H1 (cell line): Measurements from ENCODE around the gene SLC22A14. TPM values are rescaled to one million over a fixed set of nuclear protein-coding genes. Genes with fewer than 3 reads are reported as not detected.
A peak's percentile ranks its signal among the peaks of the same experiment; 100 is the strongest.

ENCODE experiments used
- CTCF ChIA-PET: fragments of 300-600 bp; sonication (Branson Sonifier 250); formaldehyde crosslinking; loops from one replicate; lab custom pipeline; 2021; ENCODE audit not compliant: partially characterized antibody; lab: Charles Lee
- POLR2A ChIA-PET: fragments of 300-600 bp; sonication (Branson Sonifier 250); formaldehyde crosslinking; loops from one replicate; lab custom pipeline; 2021; ENCODE audit warnings: inconsistent platforms; ENCODE audit not compliant: partially characterized antibody; lab: Charles Lee
- DNase-seq, 2 experiments: peaks; one replicate each; pipeline versions ENCODE4 v3.0.0 to v3.0.0-alpha.2; 2010 to 2022; ENCODE audit warnings: low spot score in 2 of 2, low read depth in 1 of 2, mixed read lengths in 1 of 2
- FAIRE-seq: peaks from 2 replicates; lab custom pipeline; 2011; peaks lifted over from hg19 to GRCh38; lab: Jason Lieb, UNC
- H2AFZ ChIP-seq: 2 replicates; pipeline ENCODE4 v1.8.1; 2012; ENCODE audit warnings: low read length, inconsistent platforms
- H2AK5ac ChIP-seq: 2 replicates; pipeline ENCODE4 v1.6.1; 2013; ENCODE audit warnings: low read depth, low read length
- H2BK120ac ChIP-seq: replicated peaks from 2 replicates; pipeline ENCODE3; 2013; ENCODE audit warnings: low read depth, low read length, inconsistent platforms
- H2BK12ac ChIP-seq: 2 replicates; pipeline ENCODE4 v1.6.1; 2013; ENCODE audit warnings: low read depth, low read length
- H2BK15ac ChIP-seq: 2 replicates; pipeline ENCODE4 v1.6.1; 2013; ENCODE audit warnings: low read length
- H2BK20ac ChIP-seq: 2 replicates; pipeline ENCODE4 v1.6.1; 2013; ENCODE audit warnings: low read length
- H2BK5ac ChIP-seq: 2 replicates; pipeline ENCODE4 v1.6.1; 2013; ENCODE audit warnings: low read depth, low read length
- H3K14ac ChIP-seq: 2 replicates; pipeline ENCODE4 v1.6.1; 2013; ENCODE audit warnings: inconsistent platforms; ENCODE audit not compliant: insufficient read length
- H3K18ac ChIP-seq: 2 replicates; pipeline ENCODE4 v1.6.1; 2013; ENCODE audit warnings: low read length; ENCODE audit errors: extremely low read depth
- H3K23ac ChIP-seq: 2 replicates; pipeline ENCODE4 v1.6.1; 2013; ENCODE audit warnings: inconsistent platforms; ENCODE audit not compliant: insufficient read length
- H3K23me2 ChIP-seq: 2 replicates; pipeline ENCODE4 v1.6.1; 2013; ENCODE audit warnings: low read depth, low read length
- H3K27ac ChIP-seq: 2 replicates; pipeline ENCODE4 v1.6.1; 2011; ENCODE audit warnings: low read depth, low read length, inconsistent platforms
- H3K27me3 ChIP-seq, 4 experiments: replicated peaks in 1 of 4; 1 replicate in 1 of 4; 2 replicates in 3 of 4; pipeline versions ENCODE4 v1.6.1 to v1.8.1; 2011 to 2013; ENCODE audit warnings: low read length in 3 of 4, mild to moderate bottlenecking in 3 of 4, inconsistent platforms in 2 of 4, mixed read lengths in 2 of 4, moderate library complexity in 1 of 4; ENCODE audit not compliant: control insufficient read depth in 3 of 4, insufficient read depth in 3 of 4; ENCODE audit errors: extremely low read depth in 1 of 4
- H3K36me3 ChIP-seq, 4 experiments: 2 replicates each; pipeline versions ENCODE4 v1.6.1 to v1.8.1; 2011 to 2013; ENCODE audit warnings: mild to moderate bottlenecking in 4 of 4, low read length in 3 of 4, moderate library complexity in 2 of 4, control low read depth in 1 of 4, inconsistent platforms in 1 of 4; ENCODE audit not compliant: insufficient read depth in 4 of 4, control insufficient read depth in 2 of 4
- H3K4ac ChIP-seq: replicated peaks from 2 replicates; pipeline ENCODE3; 2013; ENCODE audit warnings: low read length, low read depth, mixed read lengths, inconsistent platforms; ENCODE audit not compliant: insufficient read length
- H3K4me1 ChIP-seq, 4 experiments: replicated peaks in 1 of 4; 1 replicate in 1 of 4; 2 replicates in 3 of 4; pipeline versions ENCODE4 v1.6.1 to v1.8.1; 2011 to 2013; ENCODE audit warnings: low read length in 3 of 4, inconsistent platforms in 2 of 4, mixed read lengths in 1 of 4; ENCODE audit not compliant: insufficient read depth in 4 of 4, control insufficient read depth in 3 of 4
- H3K4me2 ChIP-seq, 2 experiments: 2 replicates each; pipeline versions ENCODE4 v1.6.1 to v1.8.1; 2011 to 2013; ENCODE audit warnings: low read depth in 2 of 2, low read length in 2 of 2, control low read depth in 1 of 2, inconsistent platforms in 1 of 2, mild to moderate bottlenecking in 1 of 2; ENCODE audit not compliant: insufficient read depth in 1 of 2
- H3K4me3 ChIP-seq, 4 experiments: fragments of 200-600, 300-600 bp in 1 of 4; sonication (generic), shearing (Covaris generic), sonication (Bioruptor Twin) in 1 of 4; 2 replicates each; pipeline versions ENCODE4 v1.5.1 to v1.8.1; 2011 to 2016; ENCODE audit warnings: low read length in 4 of 4, low read depth in 3 of 4, control low read depth in 2 of 4, inconsistent platforms in 2 of 4, mild to moderate bottlenecking in 2 of 4, mixed read lengths in 1 of 4, moderate library complexity in 1 of 4; ENCODE audit not compliant: insufficient read depth in 2 of 4; ENCODE audit errors: extremely low read depth in 1 of 4
- H3K56ac ChIP-seq: replicated peaks from 2 replicates; pipeline ENCODE3; 2013; ENCODE audit warnings: low read depth, mild to moderate bottlenecking, mixed read lengths, low read length, inconsistent platforms; ENCODE audit not compliant: insufficient read length
- H3K79me1 ChIP-seq: 2 replicates; pipeline ENCODE4 v1.6.1; 2013; ENCODE audit warnings: low read depth, low read length, control low read depth
- H3K79me2 ChIP-seq, 2 experiments: 2 replicates each; pipeline versions ENCODE4 v1.6.1 to v1.8.1; 2012 to 2013; ENCODE audit warnings: low read length in 2 of 2, mild to moderate bottlenecking in 2 of 2, inconsistent platforms in 1 of 2; ENCODE audit not compliant: insufficient read depth in 2 of 2, control insufficient read depth in 1 of 2
- H3K9ac ChIP-seq, 4 experiments: replicated peaks in 1 of 4; 1 replicate in 1 of 4; 2 replicates in 3 of 4; pipeline versions ENCODE4 v1.6.1 to v1.8.1; 2011 to 2013; ENCODE audit warnings: low read depth in 3 of 4, low read length in 3 of 4, control low read depth in 2 of 4, mild to moderate bottlenecking in 2 of 4, moderate library complexity in 2 of 4, inconsistent platforms in 1 of 4; ENCODE audit errors: extremely low read depth in 1 of 4
- H3K9me3 ChIP-seq, 2 experiments: 2 replicates each; pipeline versions ENCODE4 v1.6.1 to v1.8.1; 2012 to 2013; ENCODE audit warnings: mild to moderate bottlenecking in 2 of 2, moderate library complexity in 2 of 2, control low read depth in 1 of 2, inconsistent platforms in 1 of 2, low read depth in 1 of 2, low read length in 1 of 2, mixed read lengths in 1 of 2; ENCODE audit not compliant: insufficient read depth in 2 of 2
- H4K20me1 ChIP-seq, 2 experiments: replicated peaks in 1 of 2; 2 replicates each; pipeline versions ENCODE3 to v1.8.1; 2011 to 2013; ENCODE audit warnings: inconsistent platforms in 2 of 2, low read length in 2 of 2, mild to moderate bottlenecking in 1 of 2; ENCODE audit not compliant: insufficient read depth in 2 of 2, control insufficient read depth in 1 of 2
- H4K5ac ChIP-seq: 2 replicates; pipeline ENCODE4 v1.6.1; 2013; ENCODE audit warnings: low read length, low read depth, mixed read lengths, inconsistent platforms; ENCODE audit not compliant: insufficient read length
- H4K8ac ChIP-seq: 2 replicates; pipeline ENCODE4 v1.8.0; 2013; ENCODE audit warnings: mild to moderate bottlenecking, moderate library complexity, low read length, inconsistent platforms; ENCODE audit not compliant: insufficient read depth; ENCODE audit errors: extremely low read depth
- H4K91ac ChIP-seq: replicated peaks from 2 replicates; pipeline ENCODE3; 2013; ENCODE audit warnings: low read length, mixed read lengths, inconsistent platforms; ENCODE audit not compliant: insufficient read length
- CTCF ChIP-seq, 3 experiments: IDR thresholded peaks; 1 replicate in 2 of 3; 2 replicates in 1 of 3; pipeline versions ENCODE4 v1.5.1 to v1.6.1; 2011; ENCODE audit warnings: low read length in 3 of 3, mild to moderate bottlenecking in 3 of 3, inconsistent platforms in 2 of 3, low read depth in 1 of 3, moderate library complexity in 1 of 3; ENCODE audit not compliant: insufficient read depth in 1 of 3; ENCODE audit errors: control extremely low read depth in 1 of 3
- MAFK ChIP-seq: IDR thresholded peaks from 2 replicates; pipeline ENCODE4 v1.6.1; 2012; ENCODE audit warnings: low read depth, mild to moderate bottlenecking, improper control_type of control experiment, low read length
- RAD21 ChIP-seq, 2 experiments: IDR thresholded peaks in 1 of 2; conservative IDR thresholded peaks in 1 of 2; 2 replicates each; pipeline ENCODE4 v1.6.1; 2011; ENCODE audit warnings: low read depth in 2 of 2, low read length in 2 of 2, improper control_type of control experiment in 1 of 2, inconsistent platforms in 1 of 2, mild to moderate bottlenecking in 1 of 2, moderate library complexity in 1 of 2
- RXRA ChIP-seq: IDR thresholded peaks from 2 replicates; pipeline ENCODE4 v1.6.1; 2011; ENCODE audit warnings: low read depth, mild to moderate bottlenecking, low read length, moderate library complexity; ENCODE audit not compliant: insufficient read depth
- SP4 ChIP-seq: IDR thresholded peaks from 2 replicates; pipeline ENCODE4 v1.6.1; 2012; ENCODE audit warnings: low read length, inconsistent platforms
- YY1 ChIP-seq: IDR thresholded peaks from 2 replicates; pipeline ENCODE4 v1.6.1; 2011; ENCODE audit warnings: low read depth, mild to moderate bottlenecking, low read length
- polyA plus RNA-seq, 7 experiments: library from polyadenylated mRNA; depleted of rRNA in 3 of 7; stranded (reverse) in 5 of 7; unstranded in 2 of 7; fragments of >200 nt in 5 of 7; fragments of 200-250 nt in 2 of 7; gene quantifications; 1 replicate in 5 of 7; 2 replicates in 1 of 7; 4 replicates in 1 of 7; pipeline versions ENCODE4 v1.2.1 to v1.2.3, GENCODE V29; 2011 to 2013; ENCODE audit warnings: missing spikeins in 2 of 7, mixed read lengths in 2 of 7
- total RNA-seq: library from RNA; stranded (reverse); fragmentation: NEBNext Ultra II Directional; extraction: Animal tissue kit (Norgen Biotek cat#: 25700); gene quantifications from 2 replicates; pipeline ENCODE4 v1.2.1, GENCODE V29; 2021

SLC22A14 gene
- total and polyA plus RNA-seq, 2 of the 8 experiments (the other 6 are each of a cell fraction or from before 2014, with no cell fraction given), result 0.03 TPM; not detected in 1

GRCh38 chr3:38247366-38248035 is 34.6 kb upstream of the SLC22A14 start:
- H3K14ac ChIP-seq, result no peak overlapping the region
- H3K9me3 ChIP-seq, result no peaks in the 10 kb centered on the region
- no peaks in the 10 kb centered on the region for H3K4me1 ChIP-seq
- H4K5ac ChIP-seq, result no peak overlapping the region
- H4K91ac ChIP-seq, result no peak overlapping the region
- H3K23ac ChIP-seq, result no peak overlapping the region
- no peak overlapping the region for H3K4me3 ChIP-seq
- H2BK120ac ChIP-seq, result no peak overlapping the region
- H3K56ac ChIP-seq, result no peak overlapping the region
- no peaks in the 10 kb centered on the region for H3K27me3 ChIP-seq
- no peak overlapping the region for H2BK15ac ChIP-seq
- ChIA-PET CTCF (interaction anchor here (0.9 to 1.5 kb wide), 4 partner anchors 30 to 129 kb away, joined by 3 to 4 read pairs (median 3); no protein-coding TSS in a partner anchor), POLR2A (no interaction called here)
- no peaks in the 10 kb centered on the region for H3K79me2 ChIP-seq
- H3K27ac ChIP-seq, result no peak overlapping the region
- no peak overlapping the region for H3K4me2 ChIP-seq
- FAIRE-seq, result no peak
- H3K9ac ChIP-seq, result no peak overlapping the region
- H2AK5ac ChIP-seq, result no peak overlapping the region
- peaks cover 4 to 47% (median 32%) of the 10 kb centered on the region in 4 experiments; a peak in 7 of 8 replicates for H3K36me3 ChIP-seq
- no peak overlapping the region for H3K18ac ChIP-seq
- no peak overlapping the region for H4K8ac ChIP-seq
- peaks cover 0 to 4% of the 10 kb centered on the region in 2 experiments for H4K20me1 ChIP-seq
- TF ChIP-seq RXRA, result no peak
- no peak for TF ChIP-seq YY1
- no peak for TF ChIP-seq SP4
- TF ChIP-seq CTCF (IDR thresholded peaks at IDR 0.05; ENCODE audit: control extremely low read depth in 1 of 3, insufficient read depth in 1 of 3, low read depth in 1 of 3, low read length in 3 of 3), result no peak
- 0 out of 4 replicates have a peak, but pooled peaks of 1 of the 2 experiments have one; percentile 4 for TF ChIP-seq RAD21 (IDR thresholded peaks at IDR 0.05 in 1 of 2, conservative IDR thresholded peaks at IDR 0.05 in 1 of 2; ENCODE audit: low read depth in 2 of 2, low read length in 2 of 2)
- no peak for TF ChIP-seq MAFK
- H2BK5ac ChIP-seq, result no peak overlapping the region
- H2BK20ac ChIP-seq, result no peak overlapping the region
- DNase-seq, result no peak
- no peak overlapping the region for H3K4ac ChIP-seq
- no peak overlapping the region for H2BK12ac ChIP-seq
- H3K79me1 ChIP-seq, result no peaks in the 10 kb centered on the region; the same call in 1 of the 2 replicates
- no peak overlapping the region for H2AFZ ChIP-seq
- H3K23me2 ChIP-seq, result no peaks in the 10 kb centered on the region
